ENCODE measurements around the gene LIMK1.

DNA sequence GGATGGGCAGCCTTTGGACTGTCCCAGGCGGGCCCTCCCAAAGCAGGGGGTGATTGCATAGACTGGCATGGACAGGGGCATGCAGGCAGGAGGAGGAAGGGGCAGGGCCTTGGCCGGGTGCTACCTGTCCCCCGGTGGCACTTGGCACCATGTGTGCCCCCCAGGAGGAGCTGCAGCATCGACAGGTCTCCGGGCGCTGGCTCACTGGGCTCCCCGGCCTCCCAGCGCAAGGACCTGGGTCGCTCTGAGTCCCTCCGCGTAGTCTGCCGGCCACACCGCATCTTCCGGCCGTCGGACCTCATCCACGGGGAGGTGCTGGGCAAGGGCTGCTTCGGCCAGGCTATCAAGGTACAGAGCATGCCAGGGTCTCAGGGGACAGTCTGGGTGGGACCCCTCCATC is 23.2 kb downstream of the LIMK1 start:
- TF ChIP-seq SIN3A (IDR thresholded peaks at IDR 0.05; ENCODE audit: low read depth) (no peak), EZH2 (IDR thresholded peaks at IDR 0.05) (no peak), POLR2A (IDR thresholded peaks at IDR 0.05; ENCODE audit: borderline replicate concordance, extremely low read depth, insufficient read depth, insufficient read length) (no peak), ZBTB33 (IDR thresholded peaks at IDR 0.05; ENCODE audit: extremely low read depth, insufficient replicate concordance, low read length) (no peak), SP1 (IDR thresholded peaks at IDR 0.05; ENCODE audit: low read depth) (no peak), POLR2AphosphoS5 (IDR thresholded peaks at IDR 0.05; ENCODE audit: low read depth, low read length) (no peak), ZNF274 (IDR thresholded peaks at IDR 0.05; ENCODE audit: low read depth, low read length) (no peak), RAD21 (IDR thresholded peaks at IDR 0.05; ENCODE audit: low read depth) (no peak), ZFX (IDR thresholded peaks at IDR 0.05) (no peak), MAX (IDR thresholded peaks at IDR 0.05) (no peak), ATF3 (IDR thresholded peaks at IDR 0.05) (no peak)
- TF ChIP-seq, protein P1, sequence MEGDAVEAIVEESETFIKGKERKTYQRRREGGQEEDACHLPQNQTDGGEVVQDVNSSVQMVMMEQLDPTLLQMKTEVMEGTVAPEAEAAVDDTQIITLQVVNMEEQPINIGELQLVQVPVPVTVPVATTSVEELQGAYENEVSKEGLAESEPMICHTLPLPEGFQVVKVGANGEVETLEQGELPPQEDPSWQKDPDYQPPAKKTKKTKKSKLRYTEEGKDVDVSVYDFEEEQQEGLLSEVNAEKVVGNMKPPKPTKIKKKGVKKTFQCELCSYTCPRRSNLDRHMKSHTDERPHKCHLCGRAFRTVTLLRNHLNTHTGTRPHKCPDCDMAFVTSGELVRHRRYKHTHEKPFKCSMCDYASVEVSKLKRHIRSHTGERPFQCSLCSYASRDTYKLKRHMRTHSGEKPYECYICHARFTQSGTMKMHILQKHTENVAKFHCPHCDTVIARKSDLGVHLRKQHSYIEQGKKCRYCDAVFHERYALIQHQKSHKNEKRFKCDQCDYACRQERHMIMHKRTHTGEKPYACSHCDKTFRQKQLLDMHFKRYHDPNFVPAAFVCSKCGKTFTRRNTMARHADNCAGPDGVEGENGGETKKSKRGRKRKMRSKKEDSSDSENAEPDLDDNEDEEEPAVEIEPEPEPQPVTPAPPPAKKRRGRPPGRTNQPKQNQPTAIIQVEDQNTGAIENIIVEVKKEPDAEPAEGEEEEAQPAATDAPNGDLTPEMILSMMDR (IDR thresholded peaks at IDR 0.05 in 2 of 3, conservative IDR thresholded peaks at IDR 0.05 in 1 of 3; ENCODE audit: borderline replicate concordance in 1 of 3, insufficient read depth in 1 of 3, low read depth in 2 of 3, low read length in 2 of 3) = no peak

Measured in HCT116 (cell line).